RCC 7860 (cell line): Measurements from ENCODE around the gene TMEM169.

Source experiments
- DNase-seq: peaks from one replicate; pipeline ENCODE4 v3.0.0-alpha.2; 2015; ENCODE audit warnings: low spot score
- FAIRE-seq: peaks from 2 replicates; lab custom pipeline; 2012; peaks lifted over from hg19 to GRCh38; lab: Jason Lieb, UNC

Gene TMEM169

DNA sequence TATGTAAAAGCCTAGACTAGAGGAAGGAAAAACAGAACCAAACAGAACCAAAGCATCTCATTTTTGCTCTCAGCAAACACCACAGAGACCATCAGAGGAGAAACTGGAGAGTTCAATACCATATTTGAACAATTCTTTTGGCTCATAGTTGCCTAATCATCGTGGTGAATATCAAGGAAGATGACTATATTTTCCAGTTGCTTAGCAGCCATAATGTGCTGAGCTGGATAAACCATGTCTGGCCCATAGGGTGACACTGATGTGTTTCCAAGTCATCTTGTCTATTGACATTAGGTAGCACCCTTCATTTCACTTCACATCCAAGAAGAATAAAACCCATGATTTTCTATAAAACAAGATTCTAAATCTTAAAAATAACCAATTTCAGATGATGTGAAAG lies 21.5 kb downstream of the TMEM169 start:
- FAIRE-seq: no peak
- peak; percentile 15 for DNase-seq

DNA sequence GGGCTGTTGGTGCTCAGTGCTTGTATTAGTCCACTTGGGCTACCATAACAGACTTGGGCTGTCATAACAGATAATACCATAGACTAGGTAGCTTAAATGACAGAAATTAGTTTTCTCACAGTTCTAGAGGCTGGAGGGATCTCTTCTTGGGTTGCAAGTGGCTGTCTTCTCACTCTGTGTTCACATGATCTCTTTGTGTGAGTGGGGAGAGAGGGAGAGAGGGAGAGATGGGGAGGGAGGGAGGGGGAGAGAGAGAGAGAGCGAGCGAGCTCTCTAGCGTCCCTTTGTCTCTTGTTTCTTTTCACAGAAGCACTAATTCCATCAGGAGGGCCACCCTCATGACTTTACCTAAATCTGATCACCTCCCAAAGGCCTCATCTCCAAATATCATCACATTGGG lies 23.0 kb downstream of the TMEM169 start:
- FAIRE-seq: no peak

DNA sequence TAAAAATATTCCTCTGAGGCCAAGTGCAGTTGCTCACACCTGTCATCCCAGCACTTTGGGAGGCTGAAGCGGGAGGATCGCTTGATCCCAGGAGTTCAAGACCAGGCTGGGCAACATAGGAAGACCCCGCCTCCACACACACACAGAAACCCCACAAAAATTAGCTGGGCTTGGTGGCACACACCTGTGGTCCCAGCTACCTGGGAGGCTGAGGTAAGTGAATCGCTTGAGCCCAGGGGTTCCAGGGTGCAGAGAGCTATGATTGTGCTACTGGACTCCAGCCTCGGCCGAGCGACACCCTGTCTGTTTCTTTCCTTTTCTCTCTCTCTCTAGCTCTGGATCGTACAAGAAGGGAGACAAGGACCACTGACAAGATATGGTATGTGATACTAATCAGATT lies 25.6 kb downstream of the TMEM169 start:
- DNase-seq (no peak), FAIRE-seq (no peak)

More for the DNA sequence above, 23.0 kb downstream of the TMEM169 start:
- DNase-seq: no peak

DNA sequence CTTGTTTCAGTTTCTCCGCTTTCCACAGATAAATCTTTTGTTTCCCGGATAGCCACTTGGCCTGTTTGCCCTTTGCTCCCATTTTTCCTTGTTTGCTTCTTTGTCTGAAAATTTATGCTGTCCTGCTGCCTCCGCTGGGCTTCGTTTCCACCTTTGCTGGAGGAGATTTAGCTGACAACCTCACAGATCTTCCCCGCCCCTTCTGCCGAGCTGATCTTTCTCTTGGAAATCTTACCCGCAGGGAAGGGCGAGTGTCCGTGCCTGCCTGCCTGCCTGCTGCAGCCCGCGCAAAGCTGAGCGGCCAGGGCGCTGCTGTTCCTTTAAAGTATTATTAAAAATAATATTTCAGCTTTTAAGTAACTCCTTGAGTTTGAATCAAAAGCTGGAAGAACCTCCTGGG lies 26.0 kb downstream of the TMEM169 start:
- DNase-seq (no peak), FAIRE-seq (no peak)

DNA sequence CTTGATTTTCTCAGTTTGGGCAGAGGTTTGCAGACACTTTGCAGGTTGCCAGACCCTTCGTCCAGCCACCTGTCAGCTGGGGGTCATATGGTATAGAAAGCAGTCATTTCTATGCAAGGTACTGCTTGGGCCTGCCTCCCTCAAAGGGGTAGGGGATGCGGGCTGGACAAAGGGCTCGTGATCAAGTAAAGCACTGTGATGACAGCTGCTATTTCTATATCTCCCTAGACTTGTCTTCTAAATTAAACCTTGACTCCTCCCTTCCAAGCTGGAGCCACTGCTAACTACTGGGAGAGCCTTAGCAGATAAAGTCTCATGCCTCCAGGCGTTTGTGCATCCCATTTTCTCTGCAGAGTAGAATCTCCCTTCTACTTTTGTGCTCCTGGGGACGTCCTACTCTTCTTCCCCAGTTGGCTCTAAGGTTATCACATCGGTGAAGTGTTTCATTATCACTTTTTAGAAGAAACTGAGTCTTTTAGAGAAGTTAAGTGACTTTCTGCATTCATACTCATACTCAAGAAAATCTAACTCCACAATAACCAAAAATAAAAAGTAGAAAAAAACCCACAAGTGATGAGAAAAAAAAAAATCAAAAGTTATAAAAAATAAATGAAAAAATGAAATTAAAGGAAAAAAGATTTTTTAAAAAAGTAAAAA lies 26.7 kb downstream of the TMEM169 start:
- DNase-seq (no peak), FAIRE-seq (no peak)

DNA sequence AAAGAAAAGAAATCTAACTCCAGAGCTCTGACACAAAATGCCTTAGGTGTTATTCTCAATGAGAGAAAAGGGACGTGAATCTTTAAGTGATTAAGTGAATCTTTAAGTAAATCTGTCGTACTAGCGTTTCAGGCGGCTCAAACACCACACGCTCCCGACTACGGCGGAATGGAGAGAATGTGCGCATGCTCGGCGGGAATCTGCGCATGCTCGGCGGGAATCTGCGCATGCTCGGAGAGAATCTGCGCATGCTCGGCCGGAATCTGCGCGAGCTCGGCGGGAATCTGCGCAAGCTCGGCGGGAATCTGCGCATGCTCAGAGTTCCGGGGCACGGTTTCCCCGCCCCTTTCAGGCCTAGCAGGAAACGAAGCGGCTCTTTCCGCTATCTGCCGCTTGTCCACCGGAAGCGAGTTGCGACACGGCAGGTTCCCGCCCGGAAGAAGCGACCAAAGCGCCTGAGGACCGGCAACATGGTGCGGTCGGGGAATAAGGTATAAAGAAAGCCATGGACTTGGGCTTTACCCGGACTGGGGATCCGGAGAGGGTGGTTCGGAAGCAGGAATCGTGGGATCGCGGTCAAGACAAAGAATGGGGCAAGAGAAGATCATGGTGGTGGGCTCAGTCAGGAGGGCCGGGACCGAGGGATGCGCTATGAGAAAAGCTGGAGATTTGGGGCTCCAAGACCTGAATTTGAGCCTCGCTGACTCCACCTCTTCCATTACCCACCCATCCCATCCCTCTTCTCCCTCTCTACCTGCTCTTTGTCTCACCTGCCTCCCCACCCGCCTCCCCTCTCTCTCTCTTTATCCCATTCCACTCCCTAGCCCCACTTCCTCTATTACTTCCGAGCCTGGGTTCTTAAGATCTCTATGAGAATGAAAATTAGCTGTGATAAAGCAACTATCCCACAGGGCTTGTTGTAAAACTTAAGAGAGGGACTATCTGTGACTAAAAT lies 27.5 kb downstream of the TMEM169 start, which contains the start of gene XRCC5:
Gene XRCC5, plus strand, starts transcription at position 382 of the 955 bp plus-strand sequence. Its CDS starts 89 bp downstream, at position 471.
- peak; percentile 93 for DNase-seq
- peak; percentile 81 for FAIRE-seq

DNA sequence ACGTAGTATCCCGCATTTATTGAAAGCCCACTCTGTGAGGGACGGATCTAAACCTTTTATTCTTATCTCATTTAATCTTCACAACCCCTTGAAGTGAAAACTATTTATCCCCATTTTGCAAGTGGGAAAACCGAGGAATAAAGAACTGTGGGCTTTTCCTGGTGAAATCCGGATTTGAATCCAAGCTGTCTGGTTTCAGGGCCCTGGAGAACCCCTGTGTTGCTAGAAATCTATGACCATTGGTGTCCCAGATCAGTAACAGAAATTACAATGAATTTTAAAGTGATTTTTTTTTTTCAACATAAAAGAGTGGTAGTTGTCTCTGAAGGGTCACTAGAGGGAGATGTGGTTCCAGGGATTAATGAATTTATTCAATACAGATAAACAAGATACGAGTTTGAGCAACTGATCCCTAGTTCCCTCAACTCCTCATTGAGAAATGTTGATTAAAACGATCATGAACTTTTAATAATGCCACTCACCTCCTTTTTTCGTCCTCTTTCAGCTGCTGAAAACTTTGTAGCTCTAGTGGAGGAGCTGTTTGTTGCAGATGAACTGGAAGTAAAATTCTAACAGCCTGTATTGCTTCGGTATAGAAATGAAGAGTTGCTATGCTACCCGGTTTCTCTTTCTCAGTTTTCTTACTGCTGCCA lies 28.4 kb downstream of the TMEM169 start:
- FAIRE-seq (no peak), DNase-seq (no peak)

DNA sequence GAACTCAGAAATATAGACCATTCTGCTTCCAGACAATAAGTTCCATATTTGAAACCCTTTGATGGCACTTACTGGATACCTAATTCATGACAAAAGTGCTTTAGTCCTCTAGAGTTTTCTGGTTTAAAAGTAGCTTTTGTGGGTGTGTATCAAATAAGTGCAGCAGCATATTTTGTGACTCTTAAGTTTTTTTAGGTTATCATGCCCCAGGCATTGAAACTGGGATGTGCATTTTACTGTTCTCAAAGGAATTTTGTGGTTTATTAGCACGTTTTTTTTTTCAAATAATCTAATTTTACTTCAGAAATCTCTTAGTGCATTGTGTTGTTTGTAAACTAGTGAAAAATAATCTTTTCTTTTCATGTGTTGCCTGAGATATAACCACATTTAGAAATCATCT lies 28.9 kb downstream of the TMEM169 start:
- DNase-seq (no peak), FAIRE-seq (no peak)

DNA sequence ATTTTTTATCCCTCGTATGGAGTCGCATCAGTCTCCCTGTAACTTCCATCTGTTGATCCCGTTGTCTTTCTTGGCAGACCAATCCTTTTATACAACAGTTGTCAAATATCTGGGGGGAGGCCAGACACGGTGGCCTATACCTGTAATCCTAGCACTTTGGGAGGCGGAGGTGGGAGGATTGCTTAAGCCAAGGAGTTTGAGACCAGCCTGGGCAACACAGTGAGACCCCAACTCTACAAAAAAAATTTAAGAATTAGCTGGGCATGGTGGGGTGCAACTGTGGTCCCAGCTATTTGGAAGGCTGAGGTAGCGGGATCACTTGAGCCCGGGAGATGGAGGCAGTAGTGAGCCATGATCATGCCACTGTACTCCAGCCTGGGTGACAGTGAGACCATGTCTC lies 29.4 kb downstream of the TMEM169 start:
- FAIRE-seq (no peak), DNase-seq (no peak)

DNA sequence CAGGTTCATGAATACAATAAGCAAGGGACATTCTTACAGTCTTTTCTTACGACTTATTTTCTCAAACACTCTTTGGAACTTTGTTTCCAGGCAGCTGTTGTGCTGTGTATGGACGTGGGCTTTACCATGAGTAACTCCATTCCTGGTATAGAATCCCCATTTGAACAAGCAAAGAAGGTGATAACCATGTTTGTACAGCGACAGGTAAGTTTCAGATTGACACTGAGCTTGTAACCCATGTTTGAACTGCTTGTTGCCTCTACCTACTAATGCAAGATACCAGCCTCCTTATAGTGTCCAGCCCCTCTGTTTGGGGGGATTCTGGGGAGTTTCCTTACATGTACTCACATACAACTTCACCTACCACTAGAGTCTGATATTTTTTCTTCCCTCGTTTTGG lies 31.2 kb downstream of the TMEM169 start:
- no peak for DNase-seq
- FAIRE-seq: no peak

DNA sequence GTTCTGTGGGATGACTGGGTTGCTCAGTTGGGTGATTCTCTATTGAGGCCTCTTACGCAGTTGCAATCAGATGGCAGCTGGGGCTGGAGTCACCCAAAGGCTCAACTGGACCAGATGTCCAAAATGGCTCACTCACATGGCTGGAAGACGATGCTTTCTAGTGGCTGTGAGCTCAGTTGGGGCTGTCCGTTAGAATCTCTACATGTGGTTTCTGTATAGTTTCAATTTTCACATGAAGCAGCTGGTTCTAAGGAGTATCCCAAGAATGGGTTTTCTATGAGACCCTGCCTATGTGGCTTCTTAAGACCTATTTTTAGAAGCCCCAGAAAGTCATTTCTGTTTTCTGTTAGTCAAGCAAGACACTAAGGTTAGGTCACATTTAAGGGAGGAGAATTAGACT lies 31.9 kb downstream of the TMEM169 start:
- no peak for FAIRE-seq

DNA sequence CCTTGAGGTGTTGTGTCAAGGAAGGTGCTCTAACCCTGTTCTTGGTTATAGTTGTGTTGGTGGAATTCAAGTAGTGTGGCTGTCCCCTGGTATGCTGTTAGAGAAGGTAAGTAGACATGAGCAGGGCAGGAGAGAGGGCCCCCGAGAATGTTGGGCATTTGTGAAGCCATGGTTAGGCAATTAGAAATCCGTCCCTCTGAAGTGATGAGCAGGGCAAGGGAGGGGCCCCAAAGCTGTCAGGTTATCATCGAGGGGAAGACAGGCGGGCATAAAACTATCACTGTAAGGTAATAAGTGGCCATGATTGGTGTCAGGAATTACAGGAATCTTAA lies 32.6 kb downstream of the TMEM169 start:
- DNase-seq (no peak), FAIRE-seq (no peak)

More for the DNA sequence above, 31.9 kb downstream of the TMEM169 start:
- no peak for DNase-seq

DNA sequence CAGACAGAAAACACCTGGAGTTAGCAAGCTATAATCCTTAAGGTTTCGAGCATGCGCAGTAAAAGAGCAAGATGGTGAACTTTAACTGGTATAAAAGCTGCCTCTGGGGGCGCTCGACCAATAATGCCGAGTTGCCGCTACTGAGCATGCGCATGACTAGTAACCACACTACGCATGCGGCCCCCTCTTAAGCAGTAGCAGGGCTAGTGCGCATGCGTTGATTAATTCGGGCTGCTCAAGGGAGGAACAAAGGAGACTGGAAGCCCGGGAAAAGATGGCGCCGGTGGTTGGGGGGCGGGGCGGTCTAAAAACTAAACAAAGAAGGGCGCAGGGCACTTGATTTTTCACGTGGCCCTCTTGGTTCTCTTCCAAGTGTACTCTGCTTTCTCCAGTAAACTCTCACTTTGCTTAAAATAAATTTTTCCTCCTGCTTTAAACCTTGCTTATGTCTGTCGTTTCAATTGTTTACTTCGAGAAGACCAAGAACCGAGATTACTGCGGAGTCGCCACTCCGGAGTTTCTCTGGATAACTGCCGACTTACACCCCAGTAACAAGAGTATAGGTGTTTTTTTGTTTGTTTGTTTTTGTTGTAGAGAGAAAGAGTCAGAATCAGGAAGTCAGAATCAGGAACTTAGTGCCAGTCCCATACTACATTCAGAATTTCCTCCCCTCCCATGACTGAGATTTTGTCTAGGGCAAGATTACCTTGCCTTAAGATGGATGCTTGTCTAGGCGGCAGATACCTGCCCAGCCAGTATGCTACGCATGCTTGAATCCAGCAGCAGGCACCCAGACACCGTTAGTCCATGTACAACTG lies 33.2 kb downstream of the TMEM169 start:
- FAIRE-seq: peak; percentile 92
- DNase-seq: peak; percentile 98

DNA sequence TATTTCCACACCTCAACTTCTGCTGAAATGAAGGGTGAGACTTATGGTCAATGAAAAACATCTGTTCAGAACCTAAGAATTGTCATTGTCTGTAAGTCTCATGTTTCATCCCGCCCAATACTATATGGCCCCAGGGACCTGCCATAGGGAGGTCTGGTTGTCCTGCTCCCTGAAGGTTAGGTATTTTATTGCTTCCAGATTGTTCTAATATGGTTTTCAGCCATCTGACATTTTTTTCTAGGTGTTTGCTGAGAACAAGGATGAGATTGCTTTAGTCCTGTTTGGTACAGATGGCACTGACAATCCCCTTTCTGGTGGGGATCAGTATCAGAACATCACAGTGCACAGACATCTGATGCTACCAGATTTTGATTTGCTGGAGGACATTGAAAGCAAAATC lies 34.7 kb downstream of the TMEM169 start:
- no peak for DNase-seq

DNA sequence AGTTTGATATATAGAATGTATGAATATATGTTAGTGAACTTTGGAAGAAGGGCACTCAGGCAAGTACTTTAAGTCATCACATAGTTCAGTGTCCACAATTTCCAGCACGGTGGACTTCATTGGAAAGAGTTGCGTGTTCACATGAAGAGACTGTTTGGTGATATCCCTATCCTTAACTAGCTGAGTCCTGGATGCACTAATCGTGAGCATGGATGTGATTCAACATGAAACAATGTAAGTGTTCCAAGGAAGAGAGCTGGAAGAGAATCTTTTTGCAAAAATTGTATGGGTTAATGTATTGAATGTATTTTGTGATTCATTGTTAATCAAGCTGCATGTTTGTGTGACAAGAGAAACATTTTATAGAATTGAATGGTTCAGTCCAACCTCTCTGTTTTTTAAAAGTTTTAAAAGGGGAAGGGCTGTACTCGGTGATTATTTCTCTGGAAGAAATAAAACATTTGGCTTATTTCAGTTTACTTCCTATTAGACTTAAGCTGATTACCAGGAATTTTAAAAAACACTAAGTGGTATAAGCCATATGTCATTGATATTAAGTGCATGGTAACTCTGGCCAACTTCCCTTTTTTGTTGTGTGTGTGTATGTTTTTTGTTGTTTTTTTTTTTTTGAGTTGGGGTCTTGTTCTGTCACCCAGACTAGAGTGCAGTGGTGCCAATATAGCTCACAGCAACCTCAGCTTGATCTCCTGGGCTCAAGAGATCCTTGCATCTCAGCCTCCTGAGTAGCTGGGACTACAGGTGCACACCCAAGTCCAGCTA lies 36.0 kb downstream of the TMEM169 start:
- DNase-seq (no peak), FAIRE-seq (no peak)

More for the DNA sequence above, 34.7 kb downstream of the TMEM169 start:
- no peak for FAIRE-seq

DNA sequence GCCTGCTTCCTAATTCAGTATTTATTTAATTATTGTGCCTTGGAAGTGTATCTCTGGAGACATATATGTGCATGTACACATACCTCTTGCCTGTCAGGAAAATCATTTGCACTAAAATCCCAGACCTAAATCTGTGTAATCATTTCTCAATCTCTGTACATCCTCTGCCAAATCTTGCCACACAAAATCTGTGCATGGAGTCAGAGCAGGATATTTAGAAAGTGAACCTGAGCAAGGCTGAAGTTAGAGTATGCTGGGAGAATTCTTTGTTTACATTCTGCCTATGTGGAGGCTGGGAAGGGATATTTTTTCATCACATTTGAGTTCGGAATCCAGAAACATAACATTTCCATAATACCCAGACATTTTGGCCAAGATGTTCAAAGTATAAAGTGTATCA lies 36.8 kb downstream of the TMEM169 start:
- no peak for FAIRE-seq
- DNase-seq: no peak

DNA sequence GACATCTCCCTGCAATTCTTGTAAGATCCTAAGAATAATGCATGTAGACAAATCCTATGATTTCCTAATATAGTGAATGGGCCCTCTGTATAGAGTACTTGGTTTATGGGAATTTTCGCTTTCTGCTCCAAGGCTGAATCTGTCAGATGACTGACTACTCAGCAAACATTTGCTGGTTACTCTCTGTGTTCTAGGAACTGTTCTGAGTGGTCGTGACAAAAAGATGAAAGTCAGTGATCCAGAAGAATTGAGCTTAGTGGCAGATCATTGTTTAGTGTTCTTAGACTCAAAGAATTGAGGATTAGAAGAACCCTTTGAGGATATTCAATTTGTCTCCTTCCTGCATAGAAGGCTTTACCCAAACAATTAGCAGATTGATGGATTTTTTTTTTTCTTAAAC lies 37.4 kb downstream of the TMEM169 start:
- no peak for DNase-seq
- no peak for FAIRE-seq

DNA sequence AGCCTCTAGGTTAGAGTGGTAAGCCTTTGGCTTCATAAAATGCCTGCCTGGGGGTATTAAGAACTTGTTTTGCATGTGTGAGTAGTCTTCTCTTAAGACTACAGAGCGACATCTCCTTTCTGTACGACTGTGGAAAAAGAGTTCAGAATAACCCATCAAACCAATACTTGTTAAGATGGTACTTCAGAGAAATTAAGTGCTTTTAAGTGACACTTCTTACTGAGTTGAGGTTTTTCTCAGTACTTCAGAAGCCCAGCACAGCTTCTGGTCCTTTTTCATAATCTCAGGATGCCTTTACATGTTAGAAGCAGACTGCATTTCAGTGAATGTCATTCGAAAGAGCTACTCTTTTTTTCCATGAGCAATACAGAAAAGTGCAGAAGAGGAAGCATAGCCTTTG lies 38.3 kb downstream of the TMEM169 start:
- no peak for FAIRE-seq
- no peak for DNase-seq

DNA sequence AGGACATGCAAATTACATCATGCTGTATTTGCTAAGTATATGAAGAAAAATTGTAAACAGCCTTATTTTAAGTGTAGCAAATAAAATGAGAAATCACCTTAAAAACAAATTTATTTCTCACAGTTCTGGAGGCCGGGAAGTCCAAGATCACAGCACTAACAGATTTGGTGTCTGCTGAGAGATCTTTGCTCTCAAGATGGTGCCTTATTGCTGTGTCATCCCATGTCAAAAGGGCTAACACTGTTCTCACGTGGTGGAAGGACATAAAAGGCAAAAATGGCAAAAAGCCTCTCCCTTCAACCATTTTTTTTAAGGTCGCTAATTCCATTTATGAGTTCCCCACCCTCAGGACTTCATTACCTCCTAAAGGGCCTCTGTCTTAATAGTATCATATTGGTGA lies 39.5 kb downstream of the TMEM169 start:
- no peak for DNase-seq
- no peak for FAIRE-seq

DNA sequence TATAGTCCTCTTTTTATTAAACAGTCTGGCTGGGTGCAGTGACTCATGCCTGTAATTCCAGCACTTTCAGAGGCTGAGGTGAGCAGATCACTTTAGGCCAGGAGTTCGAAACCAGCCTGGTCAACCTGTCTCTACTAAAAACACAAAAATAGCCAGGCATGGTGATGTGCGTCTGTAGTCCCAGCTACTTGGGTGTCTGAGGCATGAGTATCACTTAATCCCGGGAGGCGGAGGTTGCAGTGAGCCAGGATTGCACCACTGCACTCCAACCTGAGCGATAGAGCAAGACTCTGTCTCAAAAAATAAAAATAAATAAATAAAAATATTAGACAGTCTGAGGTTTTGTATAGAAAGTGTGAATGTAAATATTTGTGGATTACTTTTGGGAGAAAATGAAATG lies 45.2 kb downstream of the TMEM169 start:
- no peak for DNase-seq
- no peak for FAIRE-seq
